ENCODE measurements around the gene CDCA4.
A peak's percentile ranks its signal among the peaks of the same experiment; 100 is the strongest.
"Not testable (repeated sequence)": the region's sequence is repeated elsewhere in the genome, so short reads cannot be mapped to it uniquely, and the experiment has no call there.

The CDCA4 gene

GRCh38 chr14:105030194-105030593 lies 9.3 kb upstream of the CDCA4 start:
- H3K9me3 ChIP-seq (ENCODE audit: control insufficient read depth, low read length): no peaks in the 10 kb centered on the region
- H3K36me3 ChIP-seq (ENCODE audit: control insufficient read depth, insufficient read depth, low read length): no peaks in the 10 kb centered on the region
- H3K27ac ChIP-seq (ENCODE audit: low read depth, low read length, severe bottlenecking): no peak overlapping the region
- H3K4me1 ChIP-seq (ENCODE audit: control insufficient read depth, insufficient read depth, low read length, poor library complexity, severe bottlenecking): peaks cover 3% of the 10 kb centered on the region
- WGBS, 2 experiments (ENCODE audit: insufficient coverage in 2 of 2): 100% methylated on average over 2 of the region's 2 CpGs; no CpG with 5 or more reads in 1 of the 2 experiments
- H3K4me3 ChIP-seq (ENCODE audit: extremely low read depth, insufficient read depth, low read length, poor library complexity, severe bottlenecking): no peak overlapping the region

GRCh38 chr14:105029402-105029801 lies 8.5 kb upstream of the CDCA4 start:
- H3K9me3 ChIP-seq (ENCODE audit: control insufficient read depth, low read length): no peaks in the 10 kb centered on the region
- 87 to 95% methylated on average over 7 of the region's 7 CpGs for WGBS, 2 experiments (ENCODE audit: insufficient coverage in 2 of 2)

GRCh38 chr14:105028251-105028927 lies 7.5 kb upstream of the CDCA4 start:
- Histone ChIP-seq H3K4me3 (ENCODE audit: extremely low read depth, insufficient read depth, low read length, poor library complexity, severe bottlenecking) (no peak overlapping the region), H3K4me1 (ENCODE audit: control insufficient read depth, insufficient read depth, low read length, poor library complexity, severe bottlenecking) (peaks cover 21% of the 10 kb centered on the region), H3K9me3 (ENCODE audit: control insufficient read depth, low read length) (no peaks in the 10 kb centered on the region), H3K36me3 (ENCODE audit: control insufficient read depth, insufficient read depth, low read length) (no peaks in the 10 kb centered on the region), H3K27ac (ENCODE audit: low read depth, low read length, severe bottlenecking) (no peak overlapping the region)
- WGBS, 2 experiments (ENCODE audit: insufficient coverage in 2 of 2): 94 to 96% methylated on average over 5 to 10 of the region's 12 CpGs

More at GRCh38 chr14:105029402-105029801, 8.5 kb upstream of the CDCA4 start:
- no peaks in the 10 kb centered on the region for H3K36me3 ChIP-seq (ENCODE audit: control insufficient read depth, insufficient read depth, low read length)
- H3K27ac ChIP-seq (ENCODE audit: low read depth, low read length, severe bottlenecking): no peak overlapping the region
- peaks cover 11% of the 10 kb centered on the region for H3K4me1 ChIP-seq (ENCODE audit: control insufficient read depth, insufficient read depth, low read length, poor library complexity, severe bottlenecking)
- H3K4me3 ChIP-seq (ENCODE audit: extremely low read depth, insufficient read depth, low read length, poor library complexity, severe bottlenecking): no peak overlapping the region

- 57 to 69% methylated on average over 1 to 2 of the region's 4 CpGs for WGBS, 2 experiments (ENCODE audit: insufficient coverage in 2 of 2)
- not testable (repeated sequence) for H3K27ac ChIP-seq (ENCODE audit: low read depth, low read length, severe bottlenecking)
Measured at GRCh38 chr14:105027718-105028117, 6.8 kb upstream of the CDCA4 start.

GRCh38 chr14:105026802-105027563 lies 6.1 kb upstream of the CDCA4 start:
- H3K27ac ChIP-seq (ENCODE audit: low read depth, low read length, severe bottlenecking): no peak overlapping the region
- H3K9me3 ChIP-seq (ENCODE audit: control insufficient read depth, low read length): no peaks in the 10 kb centered on the region
- peaks cover 26% of the 10 kb centered on the region for H3K4me1 ChIP-seq (ENCODE audit: control insufficient read depth, insufficient read depth, low read length, poor library complexity, severe bottlenecking)
- no peak overlapping the region for H3K4me3 ChIP-seq (ENCODE audit: extremely low read depth, insufficient read depth, low read length, poor library complexity, severe bottlenecking)
- no CpG with 5 or more reads among the region's 1 CpG for WGBS, 2 experiments (ENCODE audit: insufficient coverage in 2 of 2)
- H3K36me3 ChIP-seq (ENCODE audit: control insufficient read depth, insufficient read depth, low read length): no peaks in the 10 kb centered on the region

More at GRCh38 chr14:105027718-105028117, 6.8 kb upstream of the CDCA4 start:
- H3K4me3 ChIP-seq (ENCODE audit: extremely low read depth, insufficient read depth, low read length, poor library complexity, severe bottlenecking); H3K36me3 ChIP-seq (ENCODE audit: control insufficient read depth, insufficient read depth, low read length); H3K9me3 ChIP-seq (ENCODE audit: control insufficient read depth, low read length): not testable (repeated sequence)
- H3K4me1 ChIP-seq (ENCODE audit: control insufficient read depth, insufficient read depth, low read length, poor library complexity, severe bottlenecking): peaks cover 22% of the 10 kb centered on the region

GRCh38 chr14:105026033-105026785 lies 5.3 kb upstream of the CDCA4 start:
- Histone ChIP-seq H3K36me3 (ENCODE audit: control insufficient read depth, insufficient read depth, low read length) (no peaks in the 10 kb centered on the region), H3K27ac (ENCODE audit: low read depth, low read length, severe bottlenecking) (no peak overlapping the region), H3K4me1 (ENCODE audit: control insufficient read depth, insufficient read depth, low read length, poor library complexity, severe bottlenecking) (peaks cover 26% of the 10 kb centered on the region), H3K9me3 (ENCODE audit: control insufficient read depth, low read length) (no peaks in the 10 kb centered on the region), H3K4me3 (ENCODE audit: extremely low read depth, insufficient read depth, low read length, poor library complexity, severe bottlenecking) (no peak overlapping the region)
- 86 to 96% methylated on average over 9 to 11 of the region's 16 CpGs for WGBS, 2 experiments (ENCODE audit: insufficient coverage in 2 of 2)

GRCh38 chr14:105025429-105025828 lies 4.5 kb upstream of the CDCA4 start:
- Histone ChIP-seq H3K27ac (ENCODE audit: low read depth, low read length, severe bottlenecking) (no peak overlapping the region), H3K4me3 (ENCODE audit: extremely low read depth, insufficient read depth, low read length, poor library complexity, severe bottlenecking) (no peak overlapping the region), H3K36me3 (ENCODE audit: control insufficient read depth, insufficient read depth, low read length) (no peaks in the 10 kb centered on the region), H3K9me3 (ENCODE audit: control insufficient read depth, low read length) (no peaks in the 10 kb centered on the region), H3K4me1 (ENCODE audit: control insufficient read depth, insufficient read depth, low read length, poor library complexity, severe bottlenecking) (peaks cover 26% of the 10 kb centered on the region)
- WGBS, 2 experiments (ENCODE audit: insufficient coverage in 2 of 2): 97 to 100% methylated on average over 5 to 6 of the region's 6 CpGs

- 57% methylated on average over 2 of the region's 4 CpGs; no CpG with 5 or more reads in 1 of the 2 experiments for WGBS, 2 experiments (ENCODE audit: insufficient coverage in 2 of 2)
- peak overlapping the region; percentile 79 for H3K27ac ChIP-seq (ENCODE audit: low read depth, low read length, severe bottlenecking)
- H3K36me3 ChIP-seq (ENCODE audit: control insufficient read depth, insufficient read depth, low read length): peaks cover 5% of the 10 kb centered on the region
- no peak overlapping the region for H3K4me3 ChIP-seq (ENCODE audit: extremely low read depth, insufficient read depth, low read length, poor library complexity, severe bottlenecking)
- no peaks in the 10 kb centered on the region for H3K9me3 ChIP-seq (ENCODE audit: control insufficient read depth, low read length)
- H3K4me1 ChIP-seq (ENCODE audit: control insufficient read depth, insufficient read depth, low read length, poor library complexity, severe bottlenecking): peaks cover 31% of the 10 kb centered on the region
Measured at GRCh38 chr14:105023791-105024480, 3.1 kb upstream of the CDCA4 start.

GRCh38 chr14:105023144-105023543 lies 2.3 kb upstream of the CDCA4 start:
- Histone ChIP-seq H3K27ac (ENCODE audit: low read depth, low read length, severe bottlenecking) (no peak overlapping the region), H3K4me3 (ENCODE audit: extremely low read depth, insufficient read depth, low read length, poor library complexity, severe bottlenecking) (no peak overlapping the region), H3K36me3 (ENCODE audit: control insufficient read depth, insufficient read depth, low read length) (peaks cover 12% of the 10 kb centered on the region), H3K9me3 (ENCODE audit: control insufficient read depth, low read length) (no peaks in the 10 kb centered on the region), H3K4me1 (ENCODE audit: control insufficient read depth, insufficient read depth, low read length, poor library complexity, severe bottlenecking) (peaks cover 38% of the 10 kb centered on the region)
- 88 to 94% methylated on average over 9 to 11 of the region's 11 CpGs for WGBS, 2 experiments (ENCODE audit: insufficient coverage in 2 of 2)

GRCh38 chr14:105022276-105022670 lies 1.4 kb upstream of the CDCA4 start:
- Histone ChIP-seq H3K4me3 (ENCODE audit: extremely low read depth, insufficient read depth, low read length, poor library complexity, severe bottlenecking) (peak overlapping the region; percentile 73), H3K9me3 (ENCODE audit: control insufficient read depth, low read length) (no peaks in the 10 kb centered on the region), H3K4me1 (ENCODE audit: control insufficient read depth, insufficient read depth, low read length, poor library complexity, severe bottlenecking) (peaks cover 44% of the 10 kb centered on the region), H3K27ac (ENCODE audit: low read depth, low read length, severe bottlenecking) (no peak overlapping the region), H3K36me3 (ENCODE audit: control insufficient read depth, insufficient read depth, low read length) (peaks cover 17% of the 10 kb centered on the region)
- WGBS, 2 experiments (ENCODE audit: insufficient coverage in 2 of 2): 83% methylated on average over 2 of the region's 2 CpGs; no CpG with 5 or more reads in 1 of the 2 experiments
